Memory B cell (primary cell): ENCODE measurements around the gene TBC1D14.
A peak's percentile ranks its signal among the peaks of the same experiment; 100 is the strongest.

Experiments
- ATAC-seq: fragments of 150-1000 bp; cut with Tn5 transposase; 2 replicates; pipeline ENCODE4 v1.10.0; 2021; ENCODE audit warnings: low read depth, mild to moderate bottlenecking, moderate library complexity
- DNase-seq, 2 donors: peaks; one replicate each; pipeline ENCODE4 v3.0.0; 2022; ENCODE audit warnings: low spot score in 2 of 2
- H3K27ac Mint-ChIP-seq: one replicate; pipeline ENCODE4 v1.8.0; 2022; ENCODE audit warnings: mild to moderate bottlenecking, moderate library complexity, mixed read lengths
- H3K27me3 Mint-ChIP-seq: one replicate; pipeline ENCODE4 v1.8.0; 2022; ENCODE audit warnings: mixed read lengths
- H3K36me3 Mint-ChIP-seq: one replicate; pipeline ENCODE4 v1.8.0; 2022; ENCODE audit warnings: mild to moderate bottlenecking, mixed read lengths
- H3K4me1 Mint-ChIP-seq: one replicate; pipeline ENCODE4 v1.8.0; 2022; ENCODE audit warnings: mixed read lengths
- H3K4me3 Mint-ChIP-seq: one replicate; pipeline ENCODE4 v1.8.0; 2022; ENCODE audit warnings: mild to moderate bottlenecking, moderate library complexity, mixed read lengths
- H3K9me3 Mint-ChIP-seq: one replicate; pipeline ENCODE4 v1.8.0; 2022; ENCODE audit warnings: mixed read lengths

TBC1D14 gene

DNA sequence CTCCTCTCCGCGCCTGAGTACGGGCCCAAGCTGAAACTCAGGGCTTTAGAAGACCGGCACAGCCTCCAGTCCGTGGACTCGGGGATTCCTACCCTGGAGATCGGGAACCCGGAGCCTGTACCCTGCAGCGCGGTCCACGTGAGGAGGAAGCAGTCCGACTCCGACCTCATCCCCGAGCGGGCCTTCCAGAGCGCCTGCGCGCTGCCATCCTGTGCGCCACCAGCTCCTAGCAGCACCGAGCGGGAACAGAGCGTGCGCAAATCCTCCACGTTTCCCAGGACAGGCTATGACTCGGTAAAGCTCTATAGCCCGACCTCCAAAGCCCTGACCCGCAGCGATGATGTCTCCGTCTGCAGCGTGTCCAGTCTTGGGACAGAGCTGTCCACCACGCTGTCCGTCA lies 13.9 kb downstream of the TBC1D14 start:
- DNase-seq (no peak), ATAC-seq (no peak)
- H3K4me3 Mint-ChIP-seq: no peak overlapping the region
- no peaks in the 10 kb centered on the region for H3K9me3 Mint-ChIP-seq
- peaks cover 35% of the 10 kb centered on the region for H3K4me1 Mint-ChIP-seq
- no peaks in the 10 kb centered on the region for H3K27me3 Mint-ChIP-seq
- peaks cover 23% of the 10 kb centered on the region for H3K36me3 Mint-ChIP-seq
- H3K27ac Mint-ChIP-seq: no peak overlapping the region

- Mint-ChIP-seq H3K36me3 (peaks cover 28% of the 10 kb centered on the region), H3K27ac (no peak overlapping the region), H3K27me3 (no peaks in the 10 kb centered on the region), H3K4me3 (no peak overlapping the region), H3K4me1 (peaks cover 40% of the 10 kb centered on the region), H3K9me3 (no peaks in the 10 kb centered on the region)
- DNase-seq: no peak
- no peak for ATAC-seq
These were observed 14.7 kb downstream of the TBC1D14 start for GRCh38 chr4:6924361-6924779.

DNA sequence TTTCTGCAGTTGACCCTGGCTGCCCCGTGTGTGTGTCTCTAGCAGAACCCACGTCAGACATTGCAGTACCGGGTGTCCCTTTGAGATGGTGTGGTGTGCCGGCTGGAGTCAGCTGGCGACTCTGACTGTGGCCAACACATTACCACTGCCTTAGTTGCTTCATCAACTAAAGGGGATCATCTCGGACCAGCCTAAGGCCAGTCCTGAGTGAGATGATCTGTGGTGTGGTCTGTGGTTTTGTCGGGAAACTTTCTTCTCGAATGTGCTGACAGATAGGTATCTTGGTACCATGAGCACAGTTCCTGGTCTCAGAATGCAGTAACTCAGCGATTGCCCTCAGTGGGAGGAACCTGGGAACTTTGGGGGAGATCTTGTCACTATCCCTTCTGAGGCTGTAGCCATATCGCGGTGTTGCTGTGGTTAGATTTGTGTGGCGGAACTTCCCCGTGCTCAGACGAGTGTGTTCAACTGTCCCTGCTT lies 15.8 kb downstream of the TBC1D14 start:
- no peak for DNase-seq

DNA sequence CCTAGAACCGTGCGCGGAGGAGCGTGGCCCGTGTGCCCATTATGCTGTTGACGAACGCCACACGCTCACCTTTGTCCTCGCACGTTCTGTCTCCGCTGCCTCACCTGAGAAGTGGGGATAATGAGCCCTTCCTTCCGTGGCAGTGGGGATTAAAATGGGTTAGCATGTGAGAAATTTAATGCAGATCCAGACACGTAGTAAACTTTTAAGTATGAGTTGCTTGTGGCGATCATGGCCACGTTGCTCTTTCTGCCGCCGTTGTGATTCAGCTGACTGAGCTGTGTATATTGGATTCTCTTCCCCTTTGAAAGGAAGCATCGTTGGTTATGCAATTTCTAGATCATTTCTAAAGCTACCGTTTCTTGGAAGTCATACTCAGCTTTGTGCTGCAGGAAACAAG lies 16.5 kb downstream of the TBC1D14 start:
- Mint-ChIP-seq H3K9me3 (no peaks in the 10 kb centered on the region), H3K4me1 (peaks cover 38% of the 10 kb centered on the region), H3K27ac (peak overlapping the region; percentile 68), H3K4me3 (no peak overlapping the region), H3K36me3 (peaks cover 28% of the 10 kb centered on the region), H3K27me3 (no peaks in the 10 kb centered on the region)
- DNase-seq (no peak), ATAC-seq (no peak)

More for the DNA sequence above, 15.8 kb downstream of the TBC1D14 start:
- peaks cover 28% of the 10 kb centered on the region for H3K36me3 Mint-ChIP-seq
- no peak overlapping the region for H3K4me3 Mint-ChIP-seq
- ATAC-seq: no peak
- H3K27ac Mint-ChIP-seq: peak overlapping the region; percentile 68
- no peaks in the 10 kb centered on the region for H3K27me3 Mint-ChIP-seq
- no peaks in the 10 kb centered on the region for H3K9me3 Mint-ChIP-seq
- H3K4me1 Mint-ChIP-seq: peaks cover 41% of the 10 kb centered on the region

- Mint-ChIP-seq H3K4me1 (peaks cover 41% of the 10 kb centered on the region), H3K36me3 (peaks cover 31% of the 10 kb centered on the region), H3K4me3 (no peak overlapping the region), H3K27me3 (no peaks in the 10 kb centered on the region), H3K9me3 (peaks cover 2% of the 10 kb centered on the region), H3K27ac (peak overlapping the region; percentile 68)
- ATAC-seq: no peak
- no peak for DNase-seq
These were observed 17.3 kb downstream of the TBC1D14 start for GRCh38 chr4:6926681-6927478.

- ATAC-seq (no peak), DNase-seq (no peak)
- Mint-ChIP-seq H3K27ac (no peak overlapping the region), H3K27me3 (no peaks in the 10 kb centered on the region), H3K9me3 (peaks cover 2% of the 10 kb centered on the region), H3K36me3 (peaks cover 32% of the 10 kb centered on the region), H3K4me1 (peaks cover 43% of the 10 kb centered on the region), H3K4me3 (no peak overlapping the region)
These were observed 18.5 kb downstream of the TBC1D14 start for GRCh38 chr4:6928081-6928480.

DNA sequence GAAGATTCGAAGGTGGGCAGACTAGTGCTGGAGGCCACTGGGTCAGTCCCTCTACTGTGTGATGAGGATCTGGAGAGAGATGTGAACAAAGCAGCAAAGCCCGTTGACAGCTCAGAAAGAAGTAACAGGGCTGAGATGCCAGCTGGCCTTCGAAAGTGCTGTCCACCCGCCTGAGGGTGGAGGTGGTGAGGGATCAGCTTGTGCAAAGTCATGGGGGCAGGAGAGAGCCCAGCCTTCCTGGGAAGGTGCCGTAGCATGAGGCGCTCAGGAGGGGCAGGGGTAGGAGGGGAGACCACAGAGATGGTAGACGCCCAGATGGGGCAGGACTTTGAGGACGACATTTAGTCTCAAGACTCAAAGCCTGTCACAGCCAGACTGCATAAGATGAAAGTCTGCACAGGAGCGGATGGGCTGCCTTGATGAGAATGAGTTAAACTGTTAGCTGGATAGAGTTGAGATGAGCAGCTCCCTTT lies 19.7 kb downstream of the TBC1D14 start:
- no peaks in the 10 kb centered on the region for H3K27me3 Mint-ChIP-seq
- peaks cover 53% of the 10 kb centered on the region for H3K4me1 Mint-ChIP-seq
- peaks cover 34% of the 10 kb centered on the region for H3K36me3 Mint-ChIP-seq
- ATAC-seq: no peak
- DNase-seq: no peak
- H3K27ac Mint-ChIP-seq: no peak overlapping the region
- no peak overlapping the region for H3K4me3 Mint-ChIP-seq
- peaks cover 4% of the 10 kb centered on the region for H3K9me3 Mint-ChIP-seq

GRCh38 chr4:6929812-6930464 lies 20.3 kb downstream of the TBC1D14 start:
- Mint-ChIP-seq H3K27me3 (no peaks in the 10 kb centered on the region), H3K9me3 (peaks cover 4% of the 10 kb centered on the region), H3K4me3 (no peak overlapping the region), H3K27ac (no peak overlapping the region), H3K36me3 (peaks cover 32% of the 10 kb centered on the region), H3K4me1 (peaks cover 53% of the 10 kb centered on the region)
- no peak for ATAC-seq
- DNase-seq: no peak

- Mint-ChIP-seq H3K4me1 (peaks cover 47% of the 10 kb centered on the region), H3K36me3 (peaks cover 26% of the 10 kb centered on the region), H3K9me3 (peaks cover 7% of the 10 kb centered on the region), H3K27ac (no peak overlapping the region), H3K27me3 (no peaks in the 10 kb centered on the region), H3K4me3 (no peak overlapping the region)
- ATAC-seq (no peak), DNase-seq (no peak)
These were observed 22.8 kb downstream of the TBC1D14 start for GRCh38 chr4:6932475-6932874.

DNA sequence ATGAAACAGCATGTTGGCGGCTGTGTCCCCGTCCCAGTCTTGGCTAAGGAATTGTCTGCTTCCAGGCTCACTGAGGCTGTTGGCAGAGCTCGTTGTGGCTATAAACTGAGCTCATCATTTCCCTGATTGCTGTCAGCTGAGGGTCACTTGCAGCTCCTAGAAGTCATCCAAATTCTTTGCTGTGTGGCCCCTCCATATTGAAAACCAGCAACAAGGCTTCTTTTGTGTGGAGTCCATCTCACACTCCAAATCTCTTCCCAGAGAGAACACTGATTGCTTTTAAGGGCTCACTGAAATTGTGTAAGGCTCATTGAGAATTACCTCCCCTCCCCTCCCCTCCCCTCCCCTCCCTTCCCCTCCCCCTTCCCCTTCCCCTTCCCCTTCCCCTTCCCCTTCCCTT lies 23.3 kb downstream of the TBC1D14 start:
- H3K36me3 Mint-ChIP-seq: peaks cover 28% of the 10 kb centered on the region
- no peaks in the 10 kb centered on the region for H3K27me3 Mint-ChIP-seq
- H3K27ac Mint-ChIP-seq: no peak overlapping the region
- peaks cover 8% of the 10 kb centered on the region for H3K9me3 Mint-ChIP-seq
- ATAC-seq (no peak), DNase-seq (no peak)
- peaks cover 48% of the 10 kb centered on the region for H3K4me1 Mint-ChIP-seq
- no peak overlapping the region for H3K4me3 Mint-ChIP-seq

DNA sequence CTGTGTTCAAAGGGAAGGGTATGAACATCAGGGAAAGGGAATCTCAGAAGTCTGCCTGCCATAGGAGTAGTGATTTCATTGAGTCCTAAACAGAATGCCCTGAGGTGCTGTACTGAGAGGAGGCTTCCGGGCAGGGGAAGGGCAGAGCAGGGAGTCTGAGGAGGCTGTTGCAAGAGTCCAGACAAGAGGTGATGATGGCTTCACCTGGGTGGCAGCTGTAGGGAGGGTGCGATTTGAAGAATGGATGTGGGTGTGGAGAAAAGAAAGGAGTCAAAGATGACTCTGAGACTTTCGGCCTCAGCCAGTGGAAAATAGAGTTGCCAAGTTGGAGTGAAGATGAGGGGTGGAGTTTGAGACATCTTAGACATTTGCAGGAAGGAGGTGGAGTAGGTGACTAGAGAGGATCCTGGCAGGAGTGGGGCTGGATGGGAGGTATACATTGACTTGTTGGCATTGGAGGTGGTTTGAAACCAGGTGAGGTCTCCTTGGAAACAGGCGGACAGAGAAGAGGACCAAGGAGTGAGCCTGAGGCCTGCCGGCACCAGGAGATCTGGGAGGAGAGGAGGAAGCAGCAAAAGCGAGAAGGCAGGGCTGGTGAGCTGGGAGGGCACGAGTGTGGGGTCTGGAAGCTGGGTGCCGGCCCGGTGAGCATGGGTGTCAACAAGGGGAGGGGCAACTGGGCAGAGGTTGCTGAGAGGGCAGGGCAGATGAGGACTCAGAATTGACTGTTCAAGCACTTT lies 24.2 kb downstream of the TBC1D14 start:
- ATAC-seq: no peak
- Mint-ChIP-seq H3K27me3 (no peaks in the 10 kb centered on the region), H3K4me3 (no peak overlapping the region), H3K36me3 (peaks cover 27% of the 10 kb centered on the region), H3K4me1 (peaks cover 51% of the 10 kb centered on the region), H3K9me3 (peaks cover 8% of the 10 kb centered on the region), H3K27ac (no peak overlapping the region)
- no peak for DNase-seq

DNA sequence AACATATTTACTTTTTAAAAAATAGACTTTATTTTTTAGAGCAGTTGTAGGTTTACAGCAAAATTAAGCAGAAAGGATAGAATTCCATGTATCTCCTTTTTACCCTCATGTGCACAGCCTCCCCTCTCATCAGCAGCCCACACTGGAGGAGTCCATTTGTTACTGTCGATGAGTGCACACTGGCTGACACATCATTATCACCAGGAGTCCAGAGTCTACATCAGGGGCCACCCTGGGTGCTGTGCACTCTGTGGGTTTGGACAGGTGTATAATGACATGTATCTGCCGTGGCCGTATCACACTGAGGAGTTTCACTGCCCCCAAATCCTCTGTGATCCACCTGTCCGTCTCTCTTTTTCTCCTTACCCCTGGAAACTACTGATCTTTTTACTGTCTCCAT lies 26.3 kb downstream of the TBC1D14 start:
- no peak for ATAC-seq

GRCh38 chr4:6937201-6937600 lies 27.6 kb downstream of the TBC1D14 start:
- peaks cover 59% of the 10 kb centered on the region for H3K4me1 Mint-ChIP-seq
- H3K36me3 Mint-ChIP-seq: peaks cover 18% of the 10 kb centered on the region
- no peak for ATAC-seq
- H3K9me3 Mint-ChIP-seq: peaks cover 6% of the 10 kb centered on the region
- H3K27ac Mint-ChIP-seq: peak overlapping the region; percentile 1
- no peak overlapping the region for H3K4me3 Mint-ChIP-seq
- no peaks in the 10 kb centered on the region for H3K27me3 Mint-ChIP-seq
- DNase-seq: no peak

More for the DNA sequence above, 26.3 kb downstream of the TBC1D14 start:
- peaks cover 22% of the 10 kb centered on the region for H3K36me3 Mint-ChIP-seq
- H3K9me3 Mint-ChIP-seq: peaks cover 8% of the 10 kb centered on the region
- no peaks in the 10 kb centered on the region for H3K27me3 Mint-ChIP-seq
- H3K4me1 Mint-ChIP-seq: peaks cover 56% of the 10 kb centered on the region
- no peak overlapping the region for H3K4me3 Mint-ChIP-seq
- no peak for DNase-seq
- peak overlapping the region; percentile 1 for H3K27ac Mint-ChIP-seq

DNA sequence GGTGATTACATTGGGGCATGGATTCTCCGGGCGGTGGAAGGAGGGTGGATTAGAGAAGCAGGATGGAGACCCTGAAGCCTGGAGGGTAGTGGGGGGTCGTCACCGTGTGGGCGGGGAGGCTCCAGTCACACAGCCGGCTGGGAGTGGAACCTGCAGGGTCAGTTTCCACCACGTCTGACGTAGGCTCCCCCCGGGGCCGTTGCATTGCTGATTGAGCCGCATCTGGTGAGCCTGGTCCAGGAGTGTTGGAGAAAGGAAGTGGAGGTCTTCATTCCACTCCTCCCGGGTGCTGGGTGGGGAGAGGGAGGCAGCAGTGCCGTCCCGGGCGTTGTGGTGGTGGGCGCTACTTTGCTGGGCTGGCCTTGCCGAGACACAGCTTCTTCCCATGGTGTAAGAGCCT lies 28.1 kb downstream of the TBC1D14 start:
- no peak for ATAC-seq
- Mint-ChIP-seq H3K9me3 (peaks cover 6% of the 10 kb centered on the region), H3K27me3 (no peaks in the 10 kb centered on the region), H3K4me1 (peaks cover 60% of the 10 kb centered on the region), H3K27ac (no peak overlapping the region), H3K4me3 (peak overlapping the region; percentile 15), H3K36me3 (peaks cover 17% of the 10 kb centered on the region)
- no peak for DNase-seq
